ENCODE measurements around the gene MAP3K5.

GRCh38 chr6:136571065-136571464 lies 221.2 kb downstream of the MAP3K5 start:
- no peak for TF ChIP-seq JUND (IDR thresholded peaks at IDR 0.05; ENCODE audit: low read length)
- TF ChIP-seq NRF1 (IDR thresholded peaks at IDR 0.05; ENCODE audit: low read depth, low read length) = no peak
- TF ChIP-seq EZH2 (IDR thresholded peaks at IDR 0.05; ENCODE audit: low read depth, low read length, severe bottlenecking) = no peak
- no peak for TF ChIP-seq CREB1 (IDR thresholded peaks at IDR 0.05)
- TF ChIP-seq CTCF (IDR thresholded peaks at IDR 0.05; ENCODE audit: control extremely low read depth in 1 of 3, insufficient read depth in 1 of 3, low read depth in 1 of 3, low read length in 3 of 3) = no peak
- TF ChIP-seq POLR2AphosphoS5 (IDR thresholded peaks at IDR 0.05; ENCODE audit: low read depth, low read length) = no peak
- TF ChIP-seq CHD2 (IDR thresholded peaks at IDR 0.05; ENCODE audit: low read length) = no peak
- TF ChIP-seq TCF12 (IDR thresholded peaks at IDR 0.05; ENCODE audit: low read depth, low read length) = no peak
- TF ChIP-seq TAF1 (IDR thresholded peaks at IDR 0.05; ENCODE audit: low read depth, low read length) = no peak
- TF ChIP-seq ZNF274 (IDR thresholded peaks at IDR 0.05; ENCODE audit: borderline replicate concordance, extremely low read depth, low read length) = no peak

Data from H1 (cell line).